Measurements from ENCODE around the gene LY86.
"Not testable (repeated sequence)": the region's sequence is repeated elsewhere in the genome, so short reads cannot be mapped to it uniquely, and the experiment has no call there.

LY86 gene

DNA sequence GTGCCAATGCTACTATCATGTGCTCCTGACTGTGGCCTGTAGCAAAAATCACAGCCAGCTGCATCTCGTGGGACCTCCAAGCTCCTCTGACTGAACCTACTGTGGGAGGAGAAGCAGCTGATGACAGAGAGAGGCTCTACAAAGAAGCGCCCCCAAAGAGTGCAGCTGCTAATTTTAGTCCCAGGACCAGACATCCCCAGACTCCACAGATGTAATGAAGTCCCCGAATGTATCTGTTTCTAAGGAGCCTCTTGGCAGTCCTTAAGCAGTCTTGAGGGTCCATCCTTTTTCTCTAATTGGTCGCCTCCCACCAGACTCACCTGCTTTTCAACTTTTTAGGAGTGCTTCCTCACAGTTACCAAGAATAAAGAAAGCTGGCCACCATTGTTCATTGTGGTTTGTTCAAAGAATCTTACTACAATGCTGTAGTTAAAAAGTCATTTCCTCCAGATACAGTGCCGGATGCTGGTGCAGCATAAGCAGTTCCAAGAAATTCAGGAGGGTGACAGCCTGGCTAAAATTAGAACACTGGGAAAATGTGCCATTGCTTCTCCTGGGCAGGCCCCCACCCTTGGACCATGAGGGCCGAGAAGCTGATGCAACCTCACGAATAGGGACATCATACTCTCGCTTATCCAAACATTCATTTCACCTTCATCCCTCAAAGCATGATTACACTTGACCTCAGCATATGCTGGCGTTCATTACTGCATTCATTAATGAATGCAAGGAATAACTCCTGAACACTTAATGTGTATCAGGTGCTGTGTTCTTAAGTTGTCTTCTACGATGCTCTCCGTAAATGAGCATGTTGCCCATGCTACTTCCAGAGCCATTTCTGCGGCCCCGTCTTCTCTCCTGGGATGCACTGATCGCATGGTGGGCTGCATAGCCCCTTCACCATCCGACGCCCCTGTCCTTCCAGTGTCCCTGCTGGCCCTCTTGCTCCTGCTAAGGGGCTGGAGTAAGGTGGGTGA is 66.4 kb downstream of the LY86 start:
- DNase-seq = no peak

DNA sequence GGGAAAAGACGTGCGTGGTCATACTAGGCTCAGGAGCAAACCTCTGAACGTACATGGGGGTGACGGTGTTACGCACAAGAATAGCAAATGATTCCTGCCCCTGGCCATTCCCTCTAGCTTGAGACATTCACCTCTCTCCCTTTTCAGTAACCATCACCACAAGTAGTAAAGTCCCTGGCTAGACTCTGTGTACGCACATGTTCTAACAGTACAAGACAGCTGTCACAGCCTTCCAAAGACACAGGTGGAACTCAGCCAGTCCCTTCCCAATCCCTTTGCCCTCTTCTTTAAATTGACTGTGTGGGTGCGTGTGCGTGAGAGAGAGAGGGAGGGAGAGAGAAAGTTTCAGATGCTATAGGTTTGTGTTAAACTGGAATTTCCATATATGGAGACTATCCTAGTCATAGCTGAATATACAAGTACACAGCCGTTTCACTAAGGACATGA is 67.3 kb downstream of the LY86 start:
- no peak for DNase-seq

- DNase-seq = no peak
These were observed 67.8 kb downstream of the LY86 start for GRCh38 chr6:6656287-6656686.

- no peak for DNase-seq
These were observed 68.7 kb downstream of the LY86 start for GRCh38 chr6:6657085-6657819.

- DNase-seq = no peak
These were observed 69.3 kb downstream of the LY86 start for GRCh38 chr6:6657820-6658217.

DNA sequence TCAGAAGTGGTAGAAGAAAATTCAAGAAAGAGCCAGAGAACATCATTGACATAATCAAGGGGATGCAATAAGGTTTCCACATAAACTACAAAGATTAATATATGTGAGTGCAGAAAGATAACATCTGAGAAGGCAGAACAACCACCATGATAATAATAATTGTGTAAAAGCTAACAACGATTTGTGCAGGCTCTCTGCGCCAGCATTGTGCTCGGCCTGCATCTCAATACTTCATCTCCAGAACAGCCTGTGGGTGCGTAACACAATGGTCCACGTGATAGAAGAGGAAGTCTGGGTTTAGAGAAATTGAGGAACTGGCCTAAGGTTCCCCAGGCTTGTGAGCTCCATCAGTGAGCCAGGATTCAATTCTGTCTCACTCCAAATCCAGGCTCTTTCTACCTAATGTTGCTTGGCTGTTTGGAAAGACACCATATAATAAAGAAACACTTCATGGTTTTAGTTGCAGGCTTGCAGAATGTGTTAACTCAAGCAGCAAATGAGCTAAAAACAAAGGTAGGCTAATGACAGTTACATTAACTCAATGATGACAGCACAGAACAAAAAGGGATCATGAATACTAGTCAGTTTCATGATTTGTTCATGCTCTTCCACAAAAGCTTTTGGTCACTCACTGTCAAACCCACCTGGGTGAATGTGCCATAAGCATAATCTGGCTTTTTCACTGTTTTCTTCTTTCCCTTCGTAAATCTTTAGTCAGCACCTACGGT is 71.2 kb downstream of the LY86 start:
- DNase-seq = no peak

GRCh38 chr6:6660339-6661045 is 72.0 kb downstream of the LY86 start:
- no peak for DNase-seq

GRCh38 chr6:6661191-6661590 is 72.7 kb downstream of the LY86 start:
- no peak for DNase-seq

DNA sequence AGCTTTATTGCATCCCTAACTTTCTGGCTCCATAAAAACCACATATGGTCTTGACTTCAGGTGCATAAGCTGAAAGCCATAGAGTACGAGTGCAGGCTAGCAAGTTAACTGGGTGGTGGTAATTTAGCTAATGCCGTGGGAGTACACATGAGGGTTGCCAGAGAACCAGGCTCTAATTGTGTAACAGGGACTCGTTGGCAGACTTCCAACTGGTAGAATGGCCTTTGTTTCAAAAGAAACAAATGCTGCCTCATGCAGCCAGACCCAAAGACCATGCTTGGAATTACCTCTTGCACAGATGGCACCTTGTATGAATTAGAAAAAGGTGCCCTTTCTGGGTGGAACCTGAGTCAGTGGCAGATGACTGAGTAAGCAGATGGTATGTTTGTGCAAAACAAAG is 73.2 kb downstream of the LY86 start:
- no peak for DNase-seq

GRCh38 chr6:6663421-6664135 is 75.1 kb downstream of the LY86 start:
- DNase-seq = no peak

GRCh38 chr6:6665555-6666243 is 77.2 kb downstream of the LY86 start:
- DNase-seq = no peak

DNA sequence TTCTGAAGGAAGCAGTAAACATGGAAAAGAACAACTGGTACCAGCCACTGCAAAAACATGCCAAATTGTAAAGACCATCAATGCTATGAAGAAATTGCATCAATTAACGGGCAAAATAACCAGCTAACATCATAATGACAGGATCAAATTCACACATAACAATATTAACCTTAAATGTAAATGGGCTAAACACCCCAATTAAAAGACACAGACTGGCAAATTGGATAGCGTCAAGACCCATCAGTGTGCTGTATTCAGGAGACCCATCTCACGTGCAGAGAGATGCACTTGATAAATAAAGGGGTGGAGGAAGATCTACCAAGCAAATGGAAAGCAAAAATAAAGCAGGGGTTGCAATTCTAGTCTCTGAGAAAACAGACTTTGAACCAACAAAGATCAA is 81.6 kb downstream of the LY86 start:
- not testable (repeated sequence) for DNase-seq

DNA sequence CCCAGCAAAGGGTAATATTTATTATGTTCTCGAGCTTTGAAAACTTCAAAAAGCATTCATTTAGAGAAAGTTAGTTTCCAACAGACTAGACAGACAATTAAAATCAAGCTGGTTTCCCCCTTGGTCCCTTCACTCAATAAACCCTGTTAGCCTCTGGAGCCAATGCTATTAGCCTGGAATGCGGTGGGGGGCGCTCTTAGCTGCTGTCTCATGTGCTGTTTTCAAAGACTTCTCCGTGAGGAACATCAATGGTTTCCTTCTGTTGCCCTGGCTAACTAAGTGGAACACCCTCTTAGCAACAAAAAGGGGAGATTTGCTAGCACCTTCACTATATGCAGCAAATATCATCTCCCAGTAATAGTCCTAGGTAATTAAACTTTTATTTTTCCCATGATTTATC is 86.4 kb downstream of the LY86 start:
- no peak for DNase-seq

DNA sequence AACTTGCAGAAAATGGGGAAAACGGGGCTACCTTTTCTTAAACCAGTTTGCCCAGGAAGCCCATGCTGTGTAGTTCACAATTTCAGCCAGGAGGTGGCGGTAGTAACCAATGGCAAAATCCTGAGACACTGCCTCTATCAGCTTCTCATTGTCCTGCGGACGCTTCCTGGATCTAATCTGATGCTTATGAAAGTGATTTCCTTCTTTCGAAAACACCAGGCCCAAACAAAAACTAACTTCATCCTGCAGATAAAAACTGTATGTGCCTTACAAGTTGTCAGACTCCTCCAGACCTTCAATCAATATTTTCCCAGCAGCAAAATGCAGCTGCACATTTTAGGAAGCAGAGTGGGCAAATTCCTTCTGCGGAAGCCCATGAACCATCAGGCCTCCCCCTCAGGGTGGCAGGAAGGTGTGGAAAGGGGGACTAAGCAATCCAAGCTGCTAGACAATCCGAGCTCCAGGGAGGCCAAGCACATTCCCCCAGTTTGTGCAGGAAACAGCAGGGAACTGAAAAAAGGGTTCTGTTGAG is 88.5 kb downstream of the LY86 start:
- DNase-seq = no peak

DNA sequence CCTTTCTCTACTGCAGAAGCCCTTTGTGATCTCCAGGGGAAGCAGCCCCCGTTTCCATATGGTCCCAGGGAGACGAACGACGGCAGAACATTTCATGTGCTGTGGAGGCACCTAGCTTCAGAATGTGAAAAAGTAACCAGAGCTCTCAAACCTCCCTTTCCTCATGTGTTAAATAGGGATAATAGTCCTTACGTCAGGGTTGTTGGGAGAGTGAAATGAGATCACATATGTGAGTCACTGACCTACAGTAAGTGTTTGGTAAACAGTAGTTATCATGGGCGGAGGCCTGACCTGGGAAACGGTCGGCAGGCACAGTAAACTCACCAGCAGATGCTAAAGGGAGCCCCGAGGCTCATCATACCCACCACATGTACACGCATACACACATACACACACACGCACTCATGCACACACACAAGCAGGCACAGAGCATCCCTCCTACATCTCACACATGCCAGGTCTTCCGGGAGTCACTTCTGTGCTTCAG is 89.7 kb downstream of the LY86 start:
- DNase-seq = no peak

GRCh38 chr6:6678811-6679210 is 90.3 kb downstream of the LY86 start:
- DNase-seq = no peak

DNA sequence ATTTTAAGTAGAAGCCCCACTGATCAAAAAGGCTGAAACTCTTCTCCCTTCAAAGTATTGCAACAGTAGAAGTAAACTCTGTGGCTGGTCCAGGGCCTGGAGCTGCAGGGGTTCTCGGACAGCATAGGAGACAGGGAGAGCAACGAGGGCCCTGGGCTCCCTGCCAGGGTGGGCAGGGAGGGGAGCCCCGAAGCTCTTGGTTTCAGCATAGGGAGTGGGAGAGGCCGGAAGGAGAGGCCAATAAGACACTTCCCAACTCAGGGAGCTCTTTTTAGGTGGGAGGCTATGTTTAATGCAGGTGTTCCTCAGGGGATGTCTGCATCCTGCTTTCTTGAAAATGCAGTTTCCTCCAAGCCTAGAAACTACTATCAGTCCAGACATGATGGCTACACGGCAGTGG is 91.1 kb downstream of the LY86 start:
- DNase-seq = no peak

- no peak for DNase-seq
These were observed 92.0 kb downstream of the LY86 start for GRCh38 chr6:6680526-6680925.

GRCh38 chr6:6681075-6681849 is 92.7 kb downstream of the LY86 start:
- DNase-seq = no peak

GRCh38 chr6:6682225-6682624 is 93.7 kb downstream of the LY86 start:
- DNase-seq = no peak
